SW480 (cell line): ENCODE results near the gene RPS17.
"Not testable (repeated sequence)": the region's sequence is repeated elsewhere in the genome, so short reads cannot be mapped to it uniquely, and the experiment has no call there.

Experiments used
- DNase-seq: peaks from one replicate; pipeline ENCODE4 v3.0.0-alpha.2; 2016; ENCODE audit warnings: low spot score

RPS17 gene

GRCh38 chr15:82545478-82545877, 5.2 kb upstream of the RPS17 start:
- DNase-seq = no peak

- no peak for DNase-seq
Observed at GRCh38 chr15:82545002-82545401, 4.7 kb upstream of the RPS17 start.

- DNase-seq = no peak
Observed at GRCh38 chr15:82544431-82544830, 4.2 kb upstream of the RPS17 start.

- DNase-seq = no peak
Observed at GRCh38 chr15:82543160-82543559, 2.9 kb upstream of the RPS17 start.

- peak; percentile 28 for DNase-seq
Observed at GRCh38 chr15:82540984-82541431, 751 bp upstream of the RPS17 start.

DNA sequence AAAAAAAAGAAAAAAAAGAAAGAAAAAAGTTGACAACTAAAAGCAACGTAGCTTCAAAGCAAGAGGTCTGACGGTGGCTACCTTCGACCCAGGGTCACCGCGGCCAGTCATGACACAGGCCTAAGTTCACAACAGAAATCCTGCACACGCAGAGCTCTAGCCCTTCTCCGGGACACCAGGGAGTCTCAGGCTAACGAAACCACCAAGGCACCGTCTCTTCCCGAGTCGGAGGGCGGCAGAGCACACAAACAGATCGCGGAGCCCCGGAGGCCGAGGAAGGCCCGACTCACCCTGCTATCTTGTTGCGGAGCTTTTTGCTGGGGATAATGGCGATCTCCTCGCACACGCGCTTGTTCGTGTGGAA, 584 bp downstream of the RPS17 start:
- no peak for DNase-seq

DNA sequence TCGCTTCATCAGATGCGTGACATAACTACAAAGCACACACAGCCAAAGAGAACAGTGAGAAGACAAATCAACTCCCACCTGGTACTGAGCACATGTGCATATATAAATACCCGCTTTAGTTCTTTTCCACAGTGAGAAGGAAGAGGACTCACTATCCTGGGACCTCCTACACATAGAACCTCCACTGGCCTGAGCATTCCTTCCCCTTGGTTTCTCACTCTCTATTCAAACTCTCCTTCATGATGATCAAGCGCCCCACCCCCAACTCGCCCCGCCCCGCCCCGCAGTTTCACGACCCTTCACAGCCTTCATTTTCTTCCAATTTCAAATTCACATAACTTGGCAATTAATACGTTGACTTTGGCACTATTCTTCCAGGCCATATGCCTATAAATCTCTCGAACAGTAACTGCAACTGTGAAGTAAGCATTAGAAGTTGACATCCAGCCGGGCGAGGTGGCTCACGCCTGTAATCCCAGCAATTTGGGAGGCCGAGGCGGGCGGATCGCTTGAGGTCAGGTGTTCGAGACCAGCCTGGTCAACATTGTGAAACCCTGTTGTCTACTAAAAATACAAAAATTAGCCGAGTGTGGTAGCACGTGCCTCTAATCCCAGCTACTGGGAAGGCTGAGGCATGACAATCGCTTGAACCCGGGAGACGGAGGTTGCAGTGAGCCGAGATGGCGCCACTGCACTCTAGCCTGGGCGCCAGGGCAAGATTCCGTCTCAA, 1.1 kb downstream of the RPS17 start:
- DNase-seq = no peak

DNA sequence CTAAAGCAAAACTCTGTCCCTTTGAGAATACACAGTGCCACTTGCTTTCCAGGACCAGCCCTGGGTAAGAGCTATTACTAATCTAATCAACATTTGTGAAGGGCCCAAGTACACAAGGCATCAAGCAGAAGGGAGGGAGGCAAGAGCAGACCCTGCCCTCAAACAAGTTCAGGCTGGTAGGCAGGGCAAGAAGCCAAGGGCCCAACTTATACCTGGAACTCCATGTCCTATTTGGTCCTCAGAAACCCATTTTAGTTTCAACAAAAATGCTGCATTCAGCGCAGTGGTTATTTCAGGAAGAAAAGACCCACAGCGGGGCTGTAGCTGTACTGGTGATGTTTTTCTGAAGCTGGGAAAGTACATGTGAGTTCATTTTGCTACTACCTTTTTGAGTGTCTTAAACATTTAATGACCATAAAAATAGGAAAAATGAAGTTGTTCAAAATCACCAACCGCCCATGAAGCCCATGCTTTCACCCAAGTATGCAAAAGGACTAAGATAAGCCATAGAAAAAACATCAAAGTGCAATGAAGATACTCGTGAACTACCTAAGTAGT, 2.8 kb downstream of the RPS17 start:
- no peak for DNase-seq

- no peak for DNase-seq
Observed at GRCh38 chr15:82536409-82537350, 3.6 kb downstream of the RPS17 start.

DNA sequence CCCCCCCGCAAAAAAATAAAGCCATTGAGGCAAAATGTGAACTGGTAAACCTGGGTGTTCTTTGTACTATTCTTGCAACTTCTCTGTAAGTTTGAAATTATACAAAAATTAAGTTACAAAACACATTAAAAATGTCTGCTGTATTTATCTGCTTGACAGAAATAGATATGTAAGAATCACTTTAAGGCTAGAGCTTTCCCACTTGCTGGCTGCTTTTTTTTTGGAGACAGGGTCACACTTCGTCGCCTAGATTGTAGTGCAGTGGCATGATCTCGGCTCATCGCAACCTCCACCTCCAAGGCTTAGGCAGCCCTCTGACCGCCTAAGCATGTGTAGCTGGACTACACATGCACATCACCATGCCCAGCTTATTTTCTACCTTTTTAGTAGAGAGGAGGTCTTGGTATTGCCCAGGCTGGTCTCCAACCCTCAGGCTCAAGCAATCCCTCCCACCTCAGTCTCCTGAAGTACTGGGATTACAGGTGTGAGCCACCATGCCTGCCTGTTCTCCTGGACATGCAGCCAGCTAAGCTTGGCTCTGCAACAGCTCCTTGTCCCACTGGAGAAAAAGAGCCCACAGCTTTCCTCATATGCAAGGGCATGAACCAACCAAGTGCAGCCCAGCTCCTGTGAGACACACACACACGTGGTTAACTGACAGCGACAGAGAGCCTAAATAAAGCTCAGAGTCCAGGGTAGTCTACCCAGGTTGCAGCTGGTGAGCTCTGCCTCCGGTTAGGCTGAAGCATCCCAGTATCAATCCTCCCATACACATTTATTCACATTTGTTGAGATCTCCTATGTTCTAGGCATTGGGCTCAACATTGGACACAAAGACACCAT, 4.5 kb downstream of the RPS17 start:
- peak; percentile 13 for DNase-seq

- not testable (repeated sequence) for DNase-seq
Observed at GRCh38 chr15:82535151-82535550, 5.1 kb downstream of the RPS17 start.

DNA sequence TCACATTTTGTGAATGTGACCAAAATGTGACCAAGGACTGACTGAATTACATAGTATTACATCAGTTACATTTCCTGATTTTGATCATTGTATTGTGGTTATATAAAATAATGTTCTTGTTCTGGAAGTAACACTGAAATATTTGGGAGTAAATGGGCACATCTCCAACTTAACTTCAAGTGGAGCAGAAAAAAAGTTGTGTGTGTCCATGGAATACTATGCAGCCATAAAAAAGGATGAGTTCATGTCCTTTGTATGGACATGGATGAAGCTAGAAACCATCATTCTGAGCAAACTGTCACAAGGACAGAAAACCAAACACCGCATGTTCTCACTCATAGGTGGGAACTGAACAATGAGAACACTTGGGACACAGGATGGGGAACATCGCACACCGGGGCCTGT, 5.8 kb downstream of the RPS17 start:
- DNase-seq = not testable (repeated sequence)

- no peak for DNase-seq
Observed at GRCh38 chr15:82533801-82534200, 6.5 kb downstream of the RPS17 start.

GRCh38 chr15:82532991-82533481, 7.2 kb downstream of the RPS17 start:
- no peak for DNase-seq

GRCh38 chr15:82532383-82532990, 7.8 kb downstream of the RPS17 start:
- DNase-seq = no peak

- no peak for DNase-seq
Observed at GRCh38 chr15:82531496-82532382, 8.5 kb downstream of the RPS17 start.

GRCh38 chr15:82530606-82531379, 9.5 kb downstream of the RPS17 start:
- peak; percentile 78 for DNase-seq

DNA sequence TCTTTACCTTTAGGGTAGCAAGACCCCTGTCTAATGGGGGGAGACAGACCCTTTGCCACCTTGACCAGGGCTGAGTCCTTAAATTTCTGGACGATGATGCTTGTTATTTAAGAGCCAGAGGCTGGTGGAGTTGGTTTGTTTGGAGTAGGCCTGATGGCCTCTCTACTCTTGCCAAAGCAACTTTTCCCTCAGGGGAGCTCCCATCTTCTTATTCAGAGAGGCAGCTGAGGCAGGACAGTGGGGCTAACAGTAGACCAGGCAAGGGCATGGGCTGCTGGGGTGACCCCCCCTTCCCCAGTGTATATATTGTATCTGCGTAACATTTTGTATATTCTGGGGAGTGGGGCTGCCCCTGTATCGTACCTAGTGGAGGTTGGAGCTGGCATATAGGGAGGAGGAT, 10.3 kb downstream of the RPS17 start:
- no peak for DNase-seq

DNA sequence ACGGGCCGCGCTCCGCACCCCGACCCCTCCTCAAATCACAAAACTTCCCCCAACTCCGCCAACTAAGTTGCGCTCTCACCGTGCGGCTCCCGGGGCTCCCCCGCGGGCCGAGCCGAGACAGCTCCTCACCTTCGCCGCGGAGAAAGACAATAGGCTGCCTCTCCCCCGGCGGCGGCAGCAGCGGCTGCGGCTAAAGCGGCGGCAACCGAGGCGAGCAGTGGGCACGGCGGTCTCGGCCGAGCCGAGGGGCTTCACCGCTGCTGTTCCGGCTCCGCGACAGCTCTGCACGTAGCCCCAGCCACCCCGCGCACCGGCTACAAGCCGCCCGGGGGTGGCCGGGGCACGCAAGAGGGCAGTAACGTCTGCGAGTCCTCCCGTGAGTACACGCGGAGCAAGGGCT, 26.7 kb downstream of the RPS17 start:
- DNase-seq = not testable (repeated sequence)
